ENCODE data around the gene CFAP74.
A peak's percentile ranks its signal among the peaks of the same experiment; 100 is the strongest.

- TF ChIP-seq POLR2A (IDR thresholded peaks at IDR 0.05) (peak; percentile 89 to 90), CTCF (IDR thresholded peaks at IDR 0.05 in 4 of 5, conservative IDR thresholded peaks at IDR 0.05 in 1 of 5) (peak in 1 of 5 experiments; percentile 20)
These were observed 84.7 kb downstream of the CFAP74 start, which contains the start of gene TMEM52 for GRCh38 chr1:1918901-1919303.
